GM21717 (cell line): Measurements from ENCODE around the gene PIERCE2.
"Not testable (repeated sequence)": the region's sequence is repeated elsewhere in the genome, so short reads cannot be mapped to it uniquely, and the experiment has no call there.

Experiments used
- ATAC-seq: cut with Tn5 transposase; IDR thresholded peaks from one replicate; pipeline ENCODE4 v1.9.1; 2021; ENCODE audit warnings: mild to moderate bottlenecking, moderate library complexity; ENCODE audit not compliant: unreplicated experiment

PIERCE2 gene

GRCh38 chr15:55422089-55422488 is 13.8 kb downstream of the PIERCE2 start:
- no peak for ATAC-seq

GRCh38 chr15:55434989-55435825 is 26.9 kb downstream of the PIERCE2 start:
- ATAC-seq, result no peak

GRCh38 chr15:55443141-55443540 is 34.8 kb downstream of the PIERCE2 start:
- ATAC-seq, result not testable (repeated sequence)

GRCh38 chr15:55445936-55446335 is 37.6 kb downstream of the PIERCE2 start:
- not testable (repeated sequence) for ATAC-seq

- not testable (repeated sequence) for ATAC-seq
Observed at GRCh38 chr15:55446379-55447029, 38.2 kb downstream of the PIERCE2 start.

- not testable (repeated sequence) for ATAC-seq
Observed at GRCh38 chr15:55447030-55447394, 38.7 kb downstream of the PIERCE2 start.

GRCh38 chr15:55457401-55458022 is 49.2 kb downstream of the PIERCE2 start:
- no peak for ATAC-seq

GRCh38 chr15:55461447-55461846 is 53.2 kb downstream of the PIERCE2 start:
- no peak for ATAC-seq

GRCh38 chr15:55468321-55468720 is 60.0 kb downstream of the PIERCE2 start:
- no peak for ATAC-seq
